GM18951 (cell line): ENCODE results near the gene SRGAP1.
"Not testable (repeated sequence)": the region's sequence is repeated elsewhere in the genome, so short reads cannot be mapped to it uniquely, and the experiment has no call there.

ENCODE experiments used
- POLR2A ChIP-seq: IDR thresholded peaks from 4 replicates; pipeline ENCODE4 v1.6.1; 2011; ENCODE audit warnings: mild to moderate bottlenecking; ENCODE audit not compliant: insufficient read length, insufficient read depth; ENCODE audit errors: extremely low read depth
- in situ Hi-C: fragments of 300-500 bp; cut with MboI; formaldehyde crosslinking; loops from one replicate; pipeline ENCODE4 v1.12.0; 2022; ENCODE audit warnings: low sequenced_read_pairs, mixed read lengths, inconsistent platforms; ENCODE audit not compliant: unreplicated experiment

SRGAP1 gene

GRCh38 chr12:64054079-64054520 lies 209.6 kb downstream of the SRGAP1 start:
- in situ Hi-C loops = no loop called here
- TF ChIP-seq POLR2A = no peak

DNA sequence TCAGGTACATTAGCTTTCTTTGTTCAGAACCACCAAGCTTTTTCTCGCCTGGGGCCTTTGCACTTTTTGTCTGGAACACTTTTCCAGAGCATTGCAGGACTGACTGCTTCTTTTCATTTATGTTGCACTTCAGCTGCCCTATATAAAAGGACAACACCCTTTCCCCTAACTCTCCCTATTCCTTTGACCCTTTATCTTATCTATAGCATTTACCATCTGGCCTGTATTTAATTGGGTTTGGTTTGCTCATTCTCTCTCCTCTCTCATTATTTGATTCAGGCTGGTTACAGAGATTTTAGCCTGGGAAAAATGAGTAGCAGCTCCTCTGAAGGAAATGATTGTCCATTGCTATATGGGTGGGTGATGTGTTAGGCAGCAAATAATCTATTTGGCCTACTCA lies 212.2 kb downstream of the SRGAP1 start:
- in situ Hi-C loops = no loop called here
- no peak for TF ChIP-seq POLR2A

- no peak for TF ChIP-seq POLR2A
- in situ Hi-C loops = no loop called here
Measured at GRCh38 chr12:64057706-64058105, 213.2 kb downstream of the SRGAP1 start.

DNA sequence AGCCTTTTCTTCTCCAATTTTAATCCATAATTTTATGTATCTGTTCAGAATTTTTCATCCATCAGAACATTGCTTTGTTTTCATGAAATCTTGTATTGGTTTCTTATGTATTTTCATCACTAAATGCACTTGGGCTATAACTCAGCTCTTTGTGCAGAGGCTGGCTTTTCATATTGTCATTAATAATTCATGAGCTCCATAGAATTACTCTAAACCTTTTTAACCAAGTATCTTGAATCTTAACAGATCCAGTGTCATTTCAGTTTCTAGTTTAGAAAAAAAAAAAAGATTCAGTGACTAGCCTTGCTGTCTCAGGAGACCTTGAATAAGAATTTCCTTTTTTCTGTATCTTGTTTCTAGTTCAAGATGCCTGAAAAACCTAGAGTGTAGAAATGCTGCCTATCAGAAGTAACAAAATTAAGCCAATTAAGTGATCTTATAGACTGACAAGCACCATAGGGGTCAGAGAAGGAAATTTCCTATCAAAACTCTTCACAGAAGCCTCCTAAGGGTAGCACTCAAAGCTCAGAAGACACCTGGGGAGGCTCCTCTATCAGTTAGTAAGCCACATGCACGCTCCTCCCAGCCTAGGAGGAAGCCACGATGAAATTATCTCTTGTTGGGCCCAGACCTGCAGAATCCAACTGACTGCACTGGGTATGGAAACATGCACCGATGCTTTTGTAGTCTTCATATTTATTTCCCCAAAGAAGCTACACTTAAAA lies 214.2 kb downstream of the SRGAP1 start:
- TF ChIP-seq POLR2A = no peak

DNA sequence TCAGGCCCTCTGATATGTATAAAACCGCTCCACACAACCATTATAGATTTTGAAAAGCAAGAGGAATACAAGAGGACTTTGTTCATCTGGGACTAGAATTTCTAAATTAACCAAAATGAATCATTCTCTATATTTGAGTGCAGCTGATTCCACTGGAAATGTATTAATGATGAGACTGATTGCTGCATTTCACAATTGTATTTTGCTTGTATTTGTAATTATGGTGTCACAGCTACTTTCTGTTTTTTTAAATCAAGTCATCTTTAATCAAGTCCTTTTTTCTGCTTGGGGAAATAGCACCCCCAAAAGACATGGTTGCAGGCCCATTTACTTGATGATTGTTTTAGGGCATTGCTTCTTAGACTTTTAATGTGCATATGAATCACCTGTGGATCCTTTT lies 215.2 kb downstream of the SRGAP1 start:
- TF ChIP-seq POLR2A = no peak
- in situ Hi-C loops = no loop called here

More for the DNA sequence above, 214.2 kb downstream of the SRGAP1 start:
- in situ Hi-C loops = no loop called here

- no peak for TF ChIP-seq POLR2A
- in situ Hi-C loops = no loop called here
Measured at GRCh38 chr12:64061868-64062375, 217.4 kb downstream of the SRGAP1 start.

DNA sequence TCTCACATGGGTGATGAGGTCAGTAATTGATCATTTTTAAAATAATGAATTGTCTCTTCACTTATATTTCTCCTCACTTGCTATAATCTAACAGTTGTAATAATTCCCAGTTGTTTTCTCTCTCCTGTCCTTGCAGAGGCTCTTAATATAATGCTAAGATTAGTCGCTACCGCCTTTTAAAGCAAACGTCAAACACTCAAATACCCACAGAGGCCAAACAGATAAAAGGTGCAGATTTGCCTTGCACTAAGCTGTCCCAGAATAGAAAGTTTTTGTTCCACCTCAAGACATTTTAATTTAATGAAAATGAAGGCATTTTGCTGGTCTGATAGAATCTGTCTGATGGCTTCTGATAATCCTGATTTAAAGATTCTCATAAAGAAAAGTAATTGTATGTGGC lies 218.6 kb downstream of the SRGAP1 start:
- in situ Hi-C loops = no loop called here
- no peak for TF ChIP-seq POLR2A

DNA sequence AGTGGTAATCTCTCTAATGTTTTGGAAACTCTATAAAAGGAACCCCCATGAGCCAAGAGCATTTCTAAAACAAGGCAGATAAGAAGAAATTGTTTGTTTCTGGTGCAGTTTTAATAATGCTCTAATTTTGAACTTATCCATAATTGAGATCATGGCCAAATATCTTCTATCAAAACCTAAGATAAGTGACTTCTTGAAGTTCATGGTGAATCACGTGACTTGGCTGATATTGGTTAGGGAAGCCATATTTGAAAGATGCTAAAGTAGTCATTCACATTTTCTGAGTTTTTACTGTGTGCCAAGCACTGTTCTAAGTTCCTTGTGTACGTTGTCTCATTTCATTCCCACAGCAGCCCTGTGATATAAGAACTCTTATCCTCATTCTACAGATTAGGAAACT lies 219.7 kb downstream of the SRGAP1 start:
- no peak for TF ChIP-seq POLR2A
- in situ Hi-C loops = no loop called here

DNA sequence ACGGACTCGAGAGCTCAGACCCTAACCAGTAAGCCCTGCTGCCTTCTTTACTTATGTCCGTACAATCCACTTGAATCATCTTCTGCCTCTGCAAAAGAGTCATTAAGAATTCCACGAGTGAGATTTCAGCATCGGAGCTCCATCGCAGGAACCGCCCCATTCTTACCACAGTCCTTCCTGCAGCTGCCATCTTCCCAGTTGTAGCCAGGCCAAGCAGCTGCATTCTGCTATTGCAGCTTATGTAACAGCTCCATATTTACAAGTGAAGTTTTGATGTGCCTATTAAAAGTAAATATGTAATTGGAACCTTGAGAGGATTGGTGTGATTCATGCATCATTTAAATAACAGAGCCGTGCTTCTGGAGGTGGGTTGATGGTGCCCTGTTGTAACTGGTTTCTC lies 220.2 kb downstream of the SRGAP1 start:
- in situ Hi-C loops = no loop called here
- TF ChIP-seq POLR2A = no peak

- in situ Hi-C loops = no loop called here
- no peak for TF ChIP-seq POLR2A
Measured at GRCh38 chr12:64065881-64066451, 221.5 kb downstream of the SRGAP1 start.

GRCh38 chr12:64066776-64067175 lies 222.3 kb downstream of the SRGAP1 start:
- no peak for TF ChIP-seq POLR2A
- in situ Hi-C loops = no loop called here

DNA sequence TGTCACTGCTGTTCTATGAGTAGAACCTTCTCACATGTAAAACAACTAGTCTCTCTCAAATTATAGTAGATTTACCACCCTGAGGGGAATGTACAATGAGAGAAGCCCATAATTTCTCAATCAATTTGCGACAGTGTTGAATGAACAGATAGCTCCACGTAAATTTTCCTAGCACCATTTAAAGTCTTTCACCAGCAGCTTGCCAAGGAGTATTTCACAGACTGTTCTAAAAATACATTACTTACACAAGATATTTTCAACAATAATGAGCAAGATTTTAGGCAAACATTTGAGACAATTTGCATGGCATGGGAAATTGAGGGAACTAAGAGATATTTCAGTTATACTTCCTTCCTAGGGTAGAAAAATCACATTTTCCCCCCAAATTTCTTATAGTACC lies 226.0 kb downstream of the SRGAP1 start:
- no peak for TF ChIP-seq POLR2A
- in situ Hi-C loops = no loop called here

GRCh38 chr12:64072916-64073575 lies 228.5 kb downstream of the SRGAP1 start:
- TF ChIP-seq POLR2A = no peak
- in situ Hi-C loops = no loop called here

DNA sequence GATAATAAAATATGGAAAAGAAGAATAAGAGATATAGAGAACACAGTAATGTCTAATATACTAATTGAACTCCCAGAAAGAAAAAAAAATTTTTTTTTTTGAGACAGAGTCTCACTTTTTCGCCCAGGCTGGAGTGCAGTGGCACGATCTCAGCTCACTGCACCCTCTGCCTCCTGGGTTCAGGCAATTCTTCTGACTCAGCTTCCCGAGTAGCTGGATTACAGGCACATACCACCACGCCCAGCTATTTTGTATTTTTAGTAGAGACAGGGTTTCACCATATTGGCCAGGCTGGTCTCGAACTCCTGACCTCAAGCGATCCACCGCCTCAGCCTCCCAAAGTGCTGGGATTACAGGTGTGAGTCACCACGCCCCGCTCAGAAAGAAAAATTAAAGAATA lies 232.1 kb downstream of the SRGAP1 start:
- in situ Hi-C loops = not testable (repeated sequence)
